ENCODE measurements around the gene DAGLA.

- TF ChIP-seq CTCF (conservative IDR thresholded peaks at IDR 0.05; ENCODE audit: low read depth, low read length) (no peak), EZH2 (IDR thresholded peaks at IDR 0.05; ENCODE audit: low read length, unreplicated experiment) (no peak)
Measured at GRCh38 chr11:61757213-61757862, 77.1 kb downstream of the DAGLA start.

Measured in PC-3 (cell line).